IPS-11a (cell line): ENCODE results near the gene PTPRC.

Experiments
- H3K4me3 ChIP-seq: one replicate; pipeline ENCODE4 v1.5.1; 2013; ENCODE audit warnings: low read depth, low read length, control low read depth

Gene PTPRC

DNA sequence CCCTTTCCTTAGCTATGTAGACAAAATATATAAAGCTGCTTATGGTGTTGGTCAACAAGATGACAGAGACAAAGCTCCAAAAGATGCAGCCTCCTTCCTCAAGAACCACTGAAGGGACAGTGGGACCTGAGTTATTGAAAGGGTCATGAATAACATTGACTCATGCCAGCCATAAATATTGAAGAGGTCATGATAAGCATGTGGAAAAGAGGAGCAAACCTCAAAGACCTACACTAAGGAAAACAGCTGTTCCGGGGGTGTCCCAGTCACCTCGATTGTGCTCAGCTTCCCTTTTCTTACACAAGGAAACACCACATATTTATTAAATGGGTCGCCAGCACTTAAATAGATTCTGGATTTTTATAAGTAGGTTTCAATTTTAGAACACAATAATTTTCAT lies 112.9 kb downstream of the PTPRC start:
- no peak overlapping the region for H3K4me3 ChIP-seq

DNA sequence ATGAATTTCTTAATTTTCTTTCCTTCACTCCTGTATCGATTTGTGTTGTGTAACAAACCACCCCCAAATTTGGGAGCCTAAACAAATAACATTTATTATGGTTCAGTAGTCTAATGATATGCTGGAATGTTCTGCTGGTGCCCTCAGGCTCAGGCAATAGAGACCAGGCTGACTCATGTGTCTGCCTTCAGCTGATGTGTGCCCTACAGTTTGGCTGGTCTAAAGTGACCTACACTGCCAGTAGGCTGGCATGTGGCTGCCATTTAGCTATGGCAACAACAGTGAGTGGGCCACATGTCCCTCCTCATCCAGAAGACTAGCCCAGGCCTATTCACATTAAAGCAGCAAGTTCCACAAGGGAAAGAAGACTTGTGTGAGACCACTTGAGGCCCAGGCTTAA lies 115.8 kb downstream of the PTPRC start:
- no peak overlapping the region for H3K4me3 ChIP-seq

DNA sequence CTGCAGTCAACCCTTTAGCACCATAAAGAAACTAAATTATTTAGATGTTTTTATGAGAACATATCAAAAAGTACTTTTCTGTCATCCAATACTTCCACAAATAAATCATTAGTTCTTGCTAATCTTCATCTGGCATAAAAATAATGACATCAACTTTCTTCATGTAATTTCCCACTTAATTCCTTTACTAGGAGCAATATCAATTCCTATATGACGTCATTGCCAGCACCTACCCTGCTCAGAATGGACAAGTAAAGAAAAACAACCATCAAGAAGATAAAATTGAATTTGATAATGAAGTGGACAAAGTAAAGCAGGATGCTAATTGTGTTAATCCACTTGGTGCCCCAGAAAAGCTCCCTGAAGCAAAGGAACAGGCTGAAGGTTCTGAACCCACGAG lies 116.9 kb downstream of the PTPRC start:
- no peak overlapping the region for H3K4me3 ChIP-seq

- no peak overlapping the region for H3K4me3 ChIP-seq
Measured at GRCh38 chr1:198756470-198756869, 117.6 kb downstream of the PTPRC start.

- no peak overlapping the region for H3K4me3 ChIP-seq
Measured at GRCh38 chr1:198761859-198762616, 123.2 kb downstream of the PTPRC start.

DNA sequence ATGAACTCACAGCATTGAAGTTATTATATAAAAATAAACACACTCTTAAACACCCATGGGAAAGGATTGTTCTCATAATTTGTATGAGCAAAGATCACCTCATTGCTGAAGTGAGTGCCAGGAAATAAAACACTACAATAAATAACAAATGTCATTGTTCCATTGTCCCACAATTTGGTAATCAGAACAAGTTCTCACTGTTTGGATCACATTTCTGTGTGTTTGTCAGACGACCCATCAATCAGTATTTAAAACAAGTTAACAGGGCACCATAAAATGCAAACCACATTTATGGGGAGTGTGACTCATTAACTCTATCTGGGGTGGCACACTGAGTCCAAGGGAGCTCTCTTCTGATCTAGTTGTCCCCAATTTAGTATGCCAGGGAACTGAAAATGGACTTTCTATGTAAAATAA lies 124.5 kb downstream of the PTPRC start:
- H3K4me3 ChIP-seq, result no peak overlapping the region

GRCh38 chr1:198764748-198765147 lies 125.9 kb downstream of the PTPRC start:
- no peak overlapping the region for H3K4me3 ChIP-seq

DNA sequence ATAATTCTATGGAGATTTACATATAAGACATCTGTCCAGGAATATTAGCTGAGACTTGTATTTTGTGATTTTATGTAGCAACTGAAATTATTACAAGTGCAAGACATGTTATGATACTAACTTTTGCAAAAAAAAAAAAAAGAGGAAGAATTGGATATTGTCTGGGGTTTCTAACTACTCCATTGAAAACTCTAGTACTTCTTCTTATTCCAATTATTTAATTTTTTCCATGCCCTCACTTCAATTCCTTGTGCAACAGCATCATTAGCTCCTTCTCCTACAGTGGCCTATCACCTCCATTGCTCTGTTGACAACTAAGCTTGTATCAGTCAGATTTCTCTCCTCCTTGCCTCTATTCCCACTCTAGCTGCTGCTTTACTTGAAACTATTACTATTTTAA lies 126.6 kb downstream of the PTPRC start:
- no peak overlapping the region for H3K4me3 ChIP-seq

- no peak overlapping the region for H3K4me3 ChIP-seq
Measured at GRCh38 chr1:198771563-198772153, 132.8 kb downstream of the PTPRC start.

- no peak overlapping the region for H3K4me3 ChIP-seq
Measured at GRCh38 chr1:198772626-198773025, 133.8 kb downstream of the PTPRC start.

GRCh38 chr1:198773030-198773429 lies 134.2 kb downstream of the PTPRC start:
- no peak overlapping the region for H3K4me3 ChIP-seq

DNA sequence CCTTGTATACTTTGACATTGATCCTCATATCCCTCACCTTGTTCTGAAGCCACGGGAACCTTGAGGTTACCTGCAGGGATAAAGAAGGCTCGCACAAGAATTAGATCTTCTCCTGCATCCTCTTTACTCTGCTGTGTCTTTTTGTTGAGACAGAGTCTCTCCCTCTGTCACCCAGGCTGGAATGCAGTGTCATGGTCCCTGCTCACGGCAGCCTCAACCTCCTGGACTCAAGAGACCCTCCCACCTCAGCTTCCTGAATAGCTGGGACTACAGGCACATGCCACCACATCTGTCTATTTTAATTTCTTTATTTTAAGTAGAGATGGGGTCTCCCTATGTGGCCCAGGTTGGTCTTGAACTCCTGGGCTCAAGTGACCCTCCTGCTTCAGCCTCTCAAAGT lies 134.7 kb downstream of the PTPRC start:
- no peak overlapping the region for H3K4me3 ChIP-seq

DNA sequence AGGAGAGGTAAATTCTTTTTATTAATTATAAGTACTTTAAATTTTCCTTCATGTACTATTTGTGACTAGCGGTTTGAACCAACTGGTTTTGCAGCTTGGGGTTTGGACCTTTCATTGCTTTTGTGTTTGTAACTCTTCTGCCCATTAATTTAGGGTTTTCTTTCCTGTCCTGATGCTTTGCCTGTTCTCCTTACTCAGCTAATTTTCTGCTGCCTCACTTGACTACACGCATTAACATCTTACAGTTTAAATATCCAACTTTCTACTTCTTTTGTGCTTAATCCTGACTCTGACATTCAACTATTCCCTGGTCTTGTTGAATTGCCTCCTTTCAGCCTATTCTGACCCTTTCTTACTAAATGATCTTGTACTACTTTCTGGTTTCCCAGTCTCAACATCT lies 135.6 kb downstream of the PTPRC start:
- no peak overlapping the region for H3K4me3 ChIP-seq

GRCh38 chr1:198775606-198776005 lies 136.8 kb downstream of the PTPRC start:
- no peak overlapping the region for H3K4me3 ChIP-seq

DNA sequence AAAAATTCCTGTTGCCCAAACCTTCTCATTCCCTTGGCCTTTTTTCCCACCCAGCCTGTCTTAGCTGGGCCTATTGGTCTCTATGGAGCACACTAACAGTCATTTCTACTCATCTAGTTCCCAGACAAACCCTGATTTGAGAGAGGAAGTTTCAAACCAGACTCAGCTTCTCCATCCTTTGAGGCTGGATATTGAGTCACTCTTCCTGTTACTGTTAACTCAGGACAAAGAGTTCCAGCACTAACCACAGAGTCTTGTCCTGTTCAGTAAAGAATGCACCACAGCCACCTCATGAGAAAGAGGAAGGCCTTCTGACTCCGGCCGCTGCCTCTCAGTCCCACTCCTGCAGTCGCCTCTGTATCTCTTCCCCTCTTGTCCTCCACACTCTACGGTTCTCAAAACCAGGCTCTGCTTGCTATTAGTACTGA lies 137.8 kb downstream of the PTPRC start:
- no peak overlapping the region for H3K4me3 ChIP-seq

- H3K4me3 ChIP-seq, result no peak overlapping the region
Measured at GRCh38 chr1:198778049-198778448, 139.2 kb downstream of the PTPRC start.

DNA sequence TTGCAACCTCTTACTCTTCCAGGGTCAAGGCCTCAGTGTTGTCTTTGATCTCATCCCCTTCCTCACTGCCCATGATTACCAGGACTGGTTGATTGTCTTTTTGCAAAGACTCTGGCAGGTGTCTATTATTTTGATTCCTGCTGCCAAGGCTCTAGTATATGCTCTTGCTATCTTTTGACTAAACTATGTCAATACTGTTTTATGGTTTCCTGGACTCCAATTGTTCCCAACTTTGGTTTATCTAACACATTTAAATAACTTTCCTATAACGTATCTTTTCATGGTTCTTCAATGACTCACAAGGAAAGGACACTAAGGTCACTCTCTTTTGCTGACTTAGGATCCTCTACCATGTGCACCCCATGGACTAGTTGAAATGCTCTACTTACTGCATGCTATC lies 141.5 kb downstream of the PTPRC start:
- no peak overlapping the region for H3K4me3 ChIP-seq

DNA sequence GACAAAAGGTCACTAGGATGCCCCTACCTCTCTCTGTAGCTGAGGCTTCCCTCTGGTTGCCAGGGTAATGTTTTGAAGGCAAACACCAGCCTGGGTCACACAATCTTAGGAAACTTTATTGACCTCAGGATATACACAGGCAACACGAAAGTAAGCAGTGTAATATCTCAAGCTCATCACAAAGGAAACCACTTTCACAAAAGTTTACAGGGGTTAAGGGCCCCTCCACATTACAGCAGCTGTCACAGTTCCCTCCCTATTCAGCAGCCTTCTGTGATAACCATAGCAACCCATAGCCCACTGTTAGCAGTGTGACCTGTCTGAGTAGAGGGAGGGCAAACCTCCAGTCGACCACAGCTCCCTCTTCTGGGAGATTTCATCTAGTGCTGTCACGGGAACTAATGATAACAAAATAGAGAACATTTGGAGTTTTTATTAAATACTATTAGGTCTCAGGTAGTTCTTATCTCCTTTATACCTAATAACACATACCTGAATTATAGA lies 149.8 kb downstream of the PTPRC start:
- H3K4me3 ChIP-seq, result no peak overlapping the region

DNA sequence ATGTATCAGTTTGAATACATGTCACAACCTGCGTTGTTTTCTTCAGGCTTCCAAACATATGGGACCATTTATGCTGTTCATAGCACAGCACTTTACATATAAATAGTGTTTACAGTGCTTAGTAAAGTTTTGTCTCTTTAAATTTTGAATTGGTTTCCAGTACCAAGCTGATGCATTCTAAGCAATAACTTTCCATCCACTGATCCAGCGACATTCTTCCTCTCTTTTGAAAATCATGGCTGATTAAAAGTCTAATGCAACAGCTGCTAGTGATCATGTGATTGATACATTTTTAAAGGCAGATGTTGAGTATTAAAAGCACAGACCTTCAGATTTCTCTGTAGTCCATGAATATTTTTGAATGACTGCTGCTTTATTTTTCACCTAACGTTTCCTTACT lies 154.9 kb downstream of the PTPRC start:
- no peak overlapping the region for H3K4me3 ChIP-seq

DNA sequence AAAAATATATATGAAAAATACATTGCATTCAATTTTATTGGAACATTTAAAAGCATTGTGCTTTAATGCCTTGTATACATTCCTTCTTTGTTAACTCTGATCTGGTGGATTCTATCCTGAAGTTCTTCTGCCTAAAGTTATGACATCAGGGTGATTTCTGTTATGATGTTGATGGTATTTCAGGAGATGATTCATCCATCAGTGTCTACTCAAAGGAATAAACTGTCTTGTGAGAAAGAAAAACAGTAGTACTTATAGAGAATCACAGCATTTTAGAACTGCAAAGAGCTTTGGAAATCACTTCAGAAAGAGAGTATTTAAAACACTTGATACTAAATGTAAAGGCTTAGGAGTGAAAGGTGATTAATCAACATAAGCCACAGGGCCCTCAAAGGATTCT lies 155.7 kb downstream of the PTPRC start:
- H3K4me3 ChIP-seq, result no peak overlapping the region

GRCh38 chr1:198797656-198798055 lies 158.8 kb downstream of the PTPRC start:
- no peak overlapping the region for H3K4me3 ChIP-seq

DNA sequence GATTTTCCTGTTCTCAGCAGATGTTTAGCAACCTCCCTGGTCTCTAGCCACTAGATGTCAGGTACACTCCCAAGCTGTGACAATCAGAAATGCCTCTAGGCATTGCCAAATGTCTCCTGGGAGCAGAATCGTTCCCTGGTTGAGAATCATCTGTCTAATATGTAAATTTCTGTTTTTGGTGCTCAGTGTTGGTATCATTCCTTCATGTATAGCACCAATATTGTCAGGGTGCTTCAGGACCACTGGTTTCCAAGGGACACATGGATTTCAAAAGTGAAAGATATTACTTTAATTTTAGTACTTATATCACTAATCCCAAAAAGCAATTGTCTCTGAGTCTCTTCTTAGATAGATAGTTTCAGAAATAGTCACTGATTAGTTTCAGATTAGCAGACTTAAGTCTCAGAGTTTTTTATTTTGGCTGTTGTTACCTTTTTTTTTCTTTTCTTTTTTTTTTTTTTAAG lies 160.1 kb downstream of the PTPRC start:
- no peak overlapping the region for H3K4me3 ChIP-seq
